Peyer's patch (tissue), 4 donors: ENCODE data around the gene NDUFB3. TPM values are rescaled to one million over a fixed set of nuclear protein-coding genes. Genes with fewer than 3 reads are reported as not detected.

ENCODE experiments used
- DNase-seq, 3 donors: peaks; one replicate each; pipeline ENCODE4 v3.0.0-alpha.2; 2017 to 2019
- H3K27ac ChIP-seq, 4 donors: fragments of 200-600 bp; sonication (generic); one replicate each; pipeline ENCODE4 v1.5.1; 2016 to 2019
- H3K27me3 ChIP-seq, 2 donors: fragments of 200-600 bp; sonication (generic); one replicate each; pipeline ENCODE4 v1.5.1; 2019
- H3K36me3 ChIP-seq, 3 donors: fragments of 200-600 bp; sonication (generic); one replicate each; pipeline ENCODE4 v1.5.1; 2016 to 2019
- H3K4me1 ChIP-seq, 4 donors: fragments of 200-600 bp; sonication (generic); one replicate each; pipeline ENCODE4 v1.5.1; 2016 to 2019
- H3K4me3 ChIP-seq, 4 donors: fragments of 200-600 bp; sonication (generic); 1 replicate in 3 of 4; 2 replicates in 1 of 4; pipeline ENCODE4 v1.5.1; 2016 to 2019; ENCODE audit warnings: mild to moderate bottlenecking in 1 of 4
- H3K9me3 ChIP-seq, 4 donors: fragments of 200-600 bp; sonication (generic); one replicate each; pipeline ENCODE4 v1.5.1; 2016 to 2019; ENCODE audit warnings: mild to moderate bottlenecking in 1 of 4
- POLR2A ChIP-seq, 2 donors: fragments of 450-650 bp; IDR thresholded peaks; one replicate each; pipeline ENCODE4 v1.5.1; 2017; ENCODE audit warnings: antibody characterized with exemption in 2 of 2, mild to moderate bottlenecking in 2 of 2, moderate library complexity in 2 of 2
- total RNA-seq, 4 donors: library from RNA; depleted of rRNA; stranded (reverse); fragments of >200 nt; gene quantifications; one replicate each; pipeline ENCODE4 v1.1.0, GENCODE V29; 2016
- TF ChIP-seq, protein P1 (sequence below), 6 experiments: fragments of 450-650 bp in 4 of 6; fragments of 200-600 bp in 2 of 6; sonication (generic) in 1 of 6; IDR thresholded peaks; one replicate each; pipeline ENCODE4 v1.5.1; 2017 to 2019; ENCODE audit warnings: antibody characterized with exemption in 6 of 6, mild to moderate bottlenecking in 3 of 6, moderate library complexity in 1 of 6

NDUFB3 gene
- total RNA-seq, 4 donors from 2014 or later = 45.7 to 96.2 (median 75.1) TPM

DNA sequence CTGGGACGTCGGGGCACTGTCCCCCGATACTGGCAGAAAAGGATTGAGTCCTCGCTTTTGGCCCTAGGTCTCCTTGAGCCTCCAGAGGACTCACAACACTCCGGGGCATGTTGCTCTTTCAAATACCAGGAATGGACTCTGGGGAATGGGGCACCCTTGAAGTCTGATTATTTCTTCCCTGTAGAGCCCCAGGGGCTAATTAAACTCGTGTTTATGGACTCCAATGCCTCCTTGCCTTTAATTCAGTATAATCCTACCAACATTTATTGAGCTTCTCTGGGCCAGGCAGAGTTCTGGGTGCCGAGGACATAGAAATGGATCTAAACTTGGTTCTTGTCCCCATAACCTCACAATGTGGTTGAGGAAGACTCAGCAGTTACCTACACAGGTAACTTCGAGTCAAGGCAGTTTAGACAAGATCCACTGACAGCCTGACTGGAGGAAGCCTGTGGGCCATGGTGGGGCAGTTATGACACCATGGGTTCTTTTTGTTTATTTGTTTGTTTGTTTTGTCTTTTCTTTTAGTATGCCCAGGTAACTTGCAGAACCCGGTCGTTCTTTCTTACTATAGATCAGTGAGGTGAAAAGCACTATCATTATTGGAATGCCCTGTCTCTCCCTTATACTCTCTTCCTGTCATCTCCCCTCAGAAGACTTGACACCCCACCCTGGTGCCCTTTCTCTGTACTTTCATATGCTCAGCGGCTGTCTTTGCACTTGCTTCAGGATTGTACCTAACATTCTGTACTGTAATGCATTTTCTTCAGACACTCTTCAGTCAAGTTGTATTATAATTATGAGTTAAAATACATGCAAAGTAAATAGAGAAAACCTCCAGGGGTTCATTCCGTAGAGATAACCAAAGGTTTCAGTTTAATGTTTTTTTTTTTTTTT lies 47.4 kb downstream of the NDUFB3 start:
- Histone ChIP-seq H3K9me3 (no peaks in the 10 kb centered on the region), H3K4me1 (peaks cover 0 to 36% (median 5%) of the 10 kb centered on the region in 4 donors), H3K27ac (peak overlapping the region; percentile 99 to 100 (median 100)), H3K27me3 (no peaks in the 10 kb centered on the region), H3K4me3 (peak overlapping the region; percentile 84 to 94 (median 92)), H3K36me3 (no peaks in the 10 kb centered on the region)
- no peak for TF ChIP-seq POLR2A (IDR thresholded peaks at IDR 0.05)
- no peak for DNase-seq

DNA sequence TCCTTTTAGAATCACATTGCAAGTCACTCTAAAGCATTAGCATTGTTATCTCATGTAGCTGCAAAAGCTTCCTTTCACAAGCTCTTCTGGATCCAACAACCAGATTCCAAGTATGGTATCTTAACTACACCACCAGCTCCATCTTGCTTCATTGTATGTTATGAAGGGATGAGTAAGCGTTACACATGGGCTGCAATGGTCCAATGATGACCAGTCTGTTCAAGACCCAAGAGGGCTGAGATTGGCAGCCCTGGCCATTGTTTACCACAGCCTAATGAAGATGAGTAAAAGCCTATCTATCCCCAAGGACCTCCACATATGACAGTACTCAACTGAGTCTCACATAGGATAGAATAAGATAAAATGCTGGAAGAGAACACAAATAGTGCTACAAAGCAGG lies 50.5 kb downstream of the NDUFB3 start:
- peak overlapping the region in 3 of 4 donors; percentile 14 to 93 (median 84) for H3K4me3 ChIP-seq
- H3K27ac ChIP-seq = peak overlapping the region; percentile 90 to 100 (median 99)

DNA sequence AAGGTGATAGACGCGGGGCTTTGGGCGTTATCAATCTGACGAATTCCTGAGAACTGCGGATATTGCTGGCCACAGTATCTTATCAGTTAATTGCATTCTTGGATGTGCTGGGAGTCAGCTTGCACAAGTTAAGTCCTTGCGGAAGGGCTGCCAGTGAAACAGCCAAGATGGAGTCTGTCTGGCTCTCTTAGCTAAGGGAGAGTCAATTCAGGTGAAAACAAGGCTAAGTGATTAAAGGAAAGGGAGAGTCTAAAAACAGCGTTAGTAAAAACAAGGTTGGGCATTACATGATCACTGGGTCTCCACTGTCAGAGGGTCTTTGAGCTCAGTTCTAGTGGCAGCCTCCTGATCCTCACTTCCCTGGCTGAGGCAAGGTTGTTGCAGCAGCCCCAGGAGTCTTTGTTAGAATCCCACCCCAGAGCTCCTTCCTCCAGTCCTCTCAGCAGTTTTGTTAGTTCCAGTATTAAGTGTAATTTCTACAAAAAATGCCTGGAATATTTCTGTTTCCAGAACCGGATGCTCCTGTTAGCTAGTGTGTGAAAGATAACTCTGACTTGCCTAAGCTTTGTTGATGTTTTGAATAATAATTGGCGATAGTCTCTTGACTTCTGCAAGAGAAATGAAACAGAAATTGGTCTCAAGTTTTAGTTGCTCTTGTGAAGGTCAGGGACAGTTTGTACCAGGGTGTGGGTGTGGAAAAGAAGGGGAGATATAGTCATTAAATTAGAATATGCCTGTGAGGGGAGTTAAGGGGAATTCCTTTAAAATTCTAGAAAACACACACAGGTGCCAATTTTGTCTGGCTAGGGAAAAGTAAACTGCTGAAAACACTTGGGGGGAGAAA lies 54.7 kb downstream of the NDUFB3 start:
- peak overlapping the region in 3 of 4 donors; percentile 16 to 49 (median 38) for H3K4me3 ChIP-seq
- H3K27me3 ChIP-seq = no peaks in the 10 kb centered on the region
- H3K9me3 ChIP-seq = no peaks in the 10 kb centered on the region
- peaks cover 12 to 82% (median 37%) of the 10 kb centered on the region in 4 donors for H3K4me1 ChIP-seq
- peaks cover 0 to 11% (median 0%) of the 10 kb centered on the region in 3 donors for H3K36me3 ChIP-seq
- TF ChIP-seq POLR2A (IDR thresholded peaks at IDR 0.05) = no peak
- TF ChIP-seq, protein P1, sequence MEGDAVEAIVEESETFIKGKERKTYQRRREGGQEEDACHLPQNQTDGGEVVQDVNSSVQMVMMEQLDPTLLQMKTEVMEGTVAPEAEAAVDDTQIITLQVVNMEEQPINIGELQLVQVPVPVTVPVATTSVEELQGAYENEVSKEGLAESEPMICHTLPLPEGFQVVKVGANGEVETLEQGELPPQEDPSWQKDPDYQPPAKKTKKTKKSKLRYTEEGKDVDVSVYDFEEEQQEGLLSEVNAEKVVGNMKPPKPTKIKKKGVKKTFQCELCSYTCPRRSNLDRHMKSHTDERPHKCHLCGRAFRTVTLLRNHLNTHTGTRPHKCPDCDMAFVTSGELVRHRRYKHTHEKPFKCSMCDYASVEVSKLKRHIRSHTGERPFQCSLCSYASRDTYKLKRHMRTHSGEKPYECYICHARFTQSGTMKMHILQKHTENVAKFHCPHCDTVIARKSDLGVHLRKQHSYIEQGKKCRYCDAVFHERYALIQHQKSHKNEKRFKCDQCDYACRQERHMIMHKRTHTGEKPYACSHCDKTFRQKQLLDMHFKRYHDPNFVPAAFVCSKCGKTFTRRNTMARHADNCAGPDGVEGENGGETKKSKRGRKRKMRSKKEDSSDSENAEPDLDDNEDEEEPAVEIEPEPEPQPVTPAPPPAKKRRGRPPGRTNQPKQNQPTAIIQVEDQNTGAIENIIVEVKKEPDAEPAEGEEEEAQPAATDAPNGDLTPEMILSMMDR (IDR thresholded peaks at IDR 0.05) = no peak
- peak overlapping the region; percentile 90 to 100 (median 99) for H3K27ac ChIP-seq
- no peak for DNase-seq

More for the DNA sequence above, 50.5 kb downstream of the NDUFB3 start:
- Histone ChIP-seq H3K4me1 (peaks cover 4 to 61% (median 24%) of the 10 kb centered on the region in 4 donors), H3K36me3 (no peaks in the 10 kb centered on the region), H3K9me3 (no peaks in the 10 kb centered on the region), H3K27me3 (no peaks in the 10 kb centered on the region)
- DNase-seq = no peak
- TF ChIP-seq, protein P1 (IDR thresholded peaks at IDR 0.05) = no peak
- TF ChIP-seq POLR2A (IDR thresholded peaks at IDR 0.05) = no peak

DNA sequence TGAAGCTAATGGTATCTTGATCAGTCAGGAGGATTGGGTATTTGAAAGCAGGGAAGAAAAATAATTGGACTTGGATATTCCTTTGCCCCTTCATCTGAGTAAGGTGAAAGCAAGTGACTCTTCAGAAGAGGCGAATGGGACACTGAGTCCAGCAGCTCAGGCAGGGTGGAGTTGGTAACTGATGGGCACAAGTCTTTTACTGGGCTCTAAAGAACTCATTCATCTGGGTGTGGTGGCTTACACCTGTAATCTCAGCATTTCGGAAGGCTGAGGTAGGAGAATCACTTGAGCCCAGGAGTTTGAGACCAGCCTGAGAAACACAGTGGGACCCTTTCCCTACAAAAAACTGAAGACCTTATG lies 55.3 kb downstream of the NDUFB3 start:
- peak overlapping the region in 3 of 4 donors; percentile 5 to 38 (median 16) for H3K4me3 ChIP-seq
- no peak for TF ChIP-seq POLR2A (IDR thresholded peaks at IDR 0.05)
- TF ChIP-seq, protein P1 (IDR thresholded peaks at IDR 0.05) = no peak

DNA sequence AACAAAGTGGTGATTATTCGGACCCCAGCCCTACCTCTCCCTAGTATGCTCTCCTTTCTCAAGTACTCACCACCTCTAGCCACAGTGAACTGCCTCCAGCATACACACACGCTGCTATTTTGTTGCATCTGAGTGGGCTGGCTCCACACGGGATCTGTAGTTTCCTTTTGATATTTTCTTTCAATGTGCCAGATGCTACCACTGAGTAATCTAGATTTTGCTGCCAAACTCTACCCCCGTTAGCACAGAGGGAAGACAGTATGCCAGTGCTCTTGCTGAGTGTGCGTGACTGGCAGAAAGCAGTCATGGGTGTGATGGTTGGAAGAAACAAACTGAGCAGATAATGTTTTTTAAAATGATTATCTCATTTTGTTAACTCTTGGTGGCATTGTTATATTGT lies 55.8 kb downstream of the NDUFB3 start:
- DNase-seq = no peak
- Histone ChIP-seq H3K9me3 (no peaks in the 10 kb centered on the region), H3K4me3 (peak overlapping the region in 3 of 4 donors; percentile 5 to 38 (median 16)), H3K4me1 (peaks cover 12 to 87% (median 41%) of the 10 kb centered on the region in 4 donors), H3K36me3 (peaks cover 0 to 21% (median 0%) of the 10 kb centered on the region in 3 donors), H3K27me3 (no peaks in the 10 kb centered on the region), H3K27ac (peak overlapping the region; percentile 90 to 100 (median 99))
- TF ChIP-seq, protein P1 (IDR thresholded peaks at IDR 0.05) = no peak
- TF ChIP-seq POLR2A (IDR thresholded peaks at IDR 0.05) = no peak

More for the DNA sequence above, 55.3 kb downstream of the NDUFB3 start:
- peaks cover 0 to 17% (median 0%) of the 10 kb centered on the region in 3 donors for H3K36me3 ChIP-seq
- peak in 1 of 3 donors; percentile 71 for DNase-seq
- no peaks in the 10 kb centered on the region for H3K9me3 ChIP-seq
- no peaks in the 10 kb centered on the region for H3K27me3 ChIP-seq
- peak overlapping the region; percentile 90 to 100 (median 99) for H3K27ac ChIP-seq
- peaks cover 12 to 88% (median 39%) of the 10 kb centered on the region in 4 donors for H3K4me1 ChIP-seq
